ENCODE data around the gene KRCC1.

The KRCC1 gene

DNA sequence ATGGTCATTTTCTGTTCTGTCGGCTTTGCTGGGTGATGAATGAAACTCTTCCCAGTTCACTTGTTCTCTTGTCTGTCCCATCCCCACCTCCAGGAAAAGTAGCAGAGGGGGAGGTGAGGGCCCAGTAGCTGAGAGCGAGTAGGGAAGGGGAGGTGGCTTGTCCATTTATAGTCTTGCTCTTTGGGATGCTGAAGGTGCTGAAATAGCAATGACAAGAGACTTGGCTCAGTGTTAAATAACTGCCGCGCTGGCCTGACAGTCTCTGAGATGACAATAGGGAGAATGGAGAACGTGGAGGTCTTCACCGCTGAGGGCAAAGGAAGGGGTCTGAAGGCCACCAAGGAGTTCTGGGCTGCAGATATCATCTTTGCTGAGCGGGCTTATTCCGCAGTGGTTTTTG is 12.0 kb upstream of the KRCC1 start, which contains the start of gene SMYD1:
Gene SMYD1, plus strand, starts transcription at position 228 of the 400 bp plus-strand sequence. Its CDS starts 40 bp downstream, at position 268.
- TF ChIP-seq ZFX (IDR thresholded peaks at IDR 0.05): no peak
- TF ChIP-seq, protein P1, sequence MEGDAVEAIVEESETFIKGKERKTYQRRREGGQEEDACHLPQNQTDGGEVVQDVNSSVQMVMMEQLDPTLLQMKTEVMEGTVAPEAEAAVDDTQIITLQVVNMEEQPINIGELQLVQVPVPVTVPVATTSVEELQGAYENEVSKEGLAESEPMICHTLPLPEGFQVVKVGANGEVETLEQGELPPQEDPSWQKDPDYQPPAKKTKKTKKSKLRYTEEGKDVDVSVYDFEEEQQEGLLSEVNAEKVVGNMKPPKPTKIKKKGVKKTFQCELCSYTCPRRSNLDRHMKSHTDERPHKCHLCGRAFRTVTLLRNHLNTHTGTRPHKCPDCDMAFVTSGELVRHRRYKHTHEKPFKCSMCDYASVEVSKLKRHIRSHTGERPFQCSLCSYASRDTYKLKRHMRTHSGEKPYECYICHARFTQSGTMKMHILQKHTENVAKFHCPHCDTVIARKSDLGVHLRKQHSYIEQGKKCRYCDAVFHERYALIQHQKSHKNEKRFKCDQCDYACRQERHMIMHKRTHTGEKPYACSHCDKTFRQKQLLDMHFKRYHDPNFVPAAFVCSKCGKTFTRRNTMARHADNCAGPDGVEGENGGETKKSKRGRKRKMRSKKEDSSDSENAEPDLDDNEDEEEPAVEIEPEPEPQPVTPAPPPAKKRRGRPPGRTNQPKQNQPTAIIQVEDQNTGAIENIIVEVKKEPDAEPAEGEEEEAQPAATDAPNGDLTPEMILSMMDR (conservative IDR thresholded peaks at IDR 0.05): no peak
- H3K27ac ChIP-seq: no peak within 1 kb of the TSS

DNA sequence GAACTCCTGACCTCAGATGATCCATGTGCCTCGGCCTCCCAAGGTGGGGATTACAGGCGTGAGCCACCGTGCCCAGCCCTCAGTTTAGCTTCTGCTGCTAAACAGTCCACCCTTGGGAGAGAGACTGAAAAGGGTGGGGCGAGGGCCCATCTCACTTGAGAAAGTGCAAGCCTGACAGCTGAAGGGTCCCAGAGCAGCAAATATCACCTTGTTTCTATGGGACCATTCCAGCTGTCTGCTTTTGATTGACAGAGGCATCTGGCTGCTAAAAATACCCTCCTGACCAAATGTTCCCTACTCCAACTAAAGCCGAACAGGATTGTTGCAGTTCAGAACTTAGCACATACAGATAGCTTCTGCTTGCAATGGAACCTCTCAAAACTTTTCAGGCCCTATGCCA is 11.6 kb upstream of the KRCC1 start:
- no peak for TF ChIP-seq ZFX (IDR thresholded peaks at IDR 0.05)
- TF ChIP-seq, protein P1 (conservative IDR thresholded peaks at IDR 0.05): no peak
- H3K27ac ChIP-seq: no peak overlapping the region

DNA sequence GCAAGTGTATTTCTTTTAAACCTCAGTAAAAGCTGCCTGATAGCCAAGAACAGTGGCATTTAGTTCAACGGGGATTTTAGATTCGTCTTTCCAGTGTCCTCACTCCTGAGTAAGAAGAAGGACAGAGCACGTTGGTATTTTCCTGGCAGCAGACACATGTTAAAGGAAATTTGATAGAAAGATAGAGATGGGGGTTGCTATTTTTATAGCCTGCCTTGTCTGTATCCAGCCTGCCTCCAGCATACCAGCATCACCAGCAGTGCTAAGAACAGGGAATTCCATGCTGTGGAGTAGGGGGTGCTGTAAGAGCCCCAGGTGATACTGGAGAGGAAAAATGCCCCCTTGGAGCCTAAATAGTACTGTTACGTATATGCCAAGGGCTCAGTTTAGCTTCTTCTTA is 11.0 kb upstream of the KRCC1 start:
- no peak for TF ChIP-seq ZFX (IDR thresholded peaks at IDR 0.05)
- TF ChIP-seq, protein P1 (conservative IDR thresholded peaks at IDR 0.05): no peak
- no peak overlapping the region for H3K27ac ChIP-seq

DNA sequence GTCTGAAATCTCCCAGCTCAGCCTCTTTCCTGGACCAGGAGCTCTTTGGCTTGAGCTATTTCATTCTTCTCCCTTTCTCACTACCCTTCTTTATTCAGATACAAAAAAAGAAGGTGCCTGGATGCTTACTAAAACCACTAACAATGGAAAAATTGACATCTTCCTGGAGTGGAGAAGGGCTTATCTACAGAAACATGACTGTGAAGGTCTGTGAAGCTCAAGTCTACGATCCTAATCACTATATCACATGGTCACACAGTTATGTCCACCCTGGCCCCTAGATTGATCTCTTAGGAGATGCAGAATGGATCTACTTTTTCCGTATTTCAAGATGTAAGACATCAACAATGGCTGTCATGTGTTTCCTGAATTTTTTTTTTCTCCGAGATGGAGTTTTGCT is 5.7 kb upstream of the KRCC1 start:
- no peak overlapping the region for H3K27ac ChIP-seq
- TF ChIP-seq, protein P1 (conservative IDR thresholded peaks at IDR 0.05): no peak
- no peak for TF ChIP-seq ZFX (IDR thresholded peaks at IDR 0.05)

DNA sequence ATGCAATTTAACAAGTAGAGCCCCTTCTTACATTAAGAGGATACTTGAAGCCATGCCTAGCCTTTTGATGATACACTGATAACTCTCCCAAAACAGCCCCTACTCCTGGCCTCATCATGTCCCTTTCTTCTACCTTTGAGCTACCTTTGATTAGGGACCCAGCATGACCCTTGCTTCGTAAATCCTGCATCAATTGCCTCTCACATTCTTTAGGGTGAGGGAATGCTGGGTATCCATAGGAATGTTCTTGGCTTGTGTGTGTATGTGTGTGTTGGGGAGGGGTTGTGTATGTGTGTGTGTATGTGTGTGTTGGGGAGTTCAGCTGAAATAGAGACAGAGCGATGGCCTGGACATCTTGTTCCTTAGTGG is 5.3 kb upstream of the KRCC1 start:
- no peak overlapping the region for H3K27ac ChIP-seq
- TF ChIP-seq, protein P1 (conservative IDR thresholded peaks at IDR 0.05): no peak
- TF ChIP-seq ZFX (IDR thresholded peaks at IDR 0.05): no peak

DNA sequence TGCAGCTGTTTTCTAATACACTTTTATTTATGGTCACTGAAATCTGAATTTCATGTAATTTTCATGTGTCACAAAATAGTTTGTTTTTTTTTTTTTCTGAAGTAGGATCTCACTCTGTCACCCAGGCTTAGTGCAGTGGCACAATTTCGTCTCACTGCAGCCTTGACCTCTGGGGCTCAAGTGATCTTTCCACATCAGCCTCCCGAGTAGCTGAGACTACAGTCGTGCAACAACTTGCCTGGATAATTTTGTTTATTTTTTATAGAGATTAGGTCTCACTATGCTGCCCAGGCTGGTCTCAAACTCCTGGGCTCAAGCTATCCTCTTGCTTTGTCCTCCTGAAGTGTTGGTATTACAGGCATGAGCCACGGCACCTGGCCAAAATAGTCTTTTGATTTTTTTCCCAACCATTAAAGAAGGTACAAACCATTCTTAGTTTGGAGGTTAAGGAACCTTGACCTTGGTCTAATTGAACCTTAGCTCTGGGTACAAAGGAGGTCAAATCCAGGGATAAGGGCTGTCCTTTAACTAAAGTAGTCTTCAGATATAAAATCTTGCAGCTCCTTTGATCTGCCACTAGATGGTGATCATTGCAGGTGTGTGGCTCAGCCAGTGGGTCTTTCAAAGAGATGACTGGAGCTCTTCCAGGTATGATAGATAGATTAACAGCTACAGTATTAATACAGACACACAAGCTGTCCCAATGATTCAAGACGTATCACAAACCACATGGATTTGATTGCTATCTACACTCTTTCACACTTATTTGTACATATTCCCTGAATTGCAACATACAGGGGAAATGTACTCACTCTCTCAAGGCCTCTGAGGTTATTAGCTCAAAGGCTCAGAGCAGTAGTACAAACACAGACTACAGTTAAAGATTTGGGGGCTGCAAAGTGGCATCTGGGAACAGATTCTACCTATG is 4.7 kb upstream of the KRCC1 start:
- H3K27ac ChIP-seq: no peak overlapping the region
- TF ChIP-seq, protein P1 (conservative IDR thresholded peaks at IDR 0.05): peak; percentile 85
- no peak for TF ChIP-seq ZFX (IDR thresholded peaks at IDR 0.05)

DNA sequence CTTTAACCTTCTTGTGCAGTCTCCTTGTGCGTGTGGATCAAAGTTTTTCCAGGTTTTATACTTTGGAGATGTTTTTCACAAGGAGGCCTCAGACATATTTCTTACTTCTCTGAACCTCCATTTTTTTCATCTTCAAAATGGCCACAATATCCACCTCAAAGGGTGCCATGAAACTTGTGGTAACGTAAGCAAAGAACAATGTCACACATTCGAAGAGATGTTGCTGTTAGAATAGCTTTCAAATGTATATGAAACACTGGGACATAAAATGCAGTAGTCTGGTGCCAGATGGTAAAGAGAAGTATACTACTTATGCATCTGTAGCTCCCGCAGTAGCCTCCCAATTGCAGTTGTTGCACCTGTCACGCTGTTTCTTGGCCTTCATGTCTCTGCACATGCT is 2.6 kb upstream of the KRCC1 start:
- H3K27ac ChIP-seq: no peak overlapping the region
- TF ChIP-seq ZFX (IDR thresholded peaks at IDR 0.05): no peak
- TF ChIP-seq, protein P1 (conservative IDR thresholded peaks at IDR 0.05): no peak
